GM21717 (cell line): ENCODE results near the gene PPIE.

Experiments
- ATAC-seq: cut with Tn5 transposase; IDR thresholded peaks from one replicate; pipeline ENCODE4 v1.9.1; 2021; ENCODE audit warnings: mild to moderate bottlenecking, moderate library complexity; ENCODE audit not compliant: unreplicated experiment

PPIE gene

GRCh38 chr1:39800471-39800835, 61.8 kb downstream of the PPIE start:
- no peak for ATAC-seq

GRCh38 chr1:39802496-39803260, 64.0 kb downstream of the PPIE start:
- ATAC-seq = no peak

- no peak for ATAC-seq
Measured at GRCh38 chr1:39805385-39805784, 66.7 kb downstream of the PPIE start.

GRCh38 chr1:39808784-39809517, 70.3 kb downstream of the PPIE start:
- no peak for ATAC-seq

DNA sequence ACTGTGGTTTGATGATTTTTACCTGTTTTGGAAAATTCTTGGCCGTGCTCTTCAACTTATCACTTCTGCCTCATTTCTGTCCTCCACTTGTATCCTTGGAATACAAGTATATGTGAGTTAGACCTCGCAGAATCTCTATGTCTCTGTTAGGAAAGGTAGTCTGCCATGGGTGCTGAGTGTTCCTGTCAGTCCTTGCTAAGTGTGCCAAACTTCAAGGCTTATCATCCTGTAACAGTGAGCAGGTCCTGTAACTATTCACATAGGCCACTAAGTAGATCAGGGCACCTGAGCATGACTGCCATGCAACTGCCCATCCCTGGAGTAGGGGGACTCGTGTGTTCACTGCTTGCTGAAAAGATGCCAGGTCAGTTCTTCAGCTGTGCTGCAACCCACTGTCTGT, 74.2 kb downstream of the PPIE start:
- no peak for ATAC-seq
